Measurements from ENCODE around the gene ABLIM2.

Gene ABLIM2

DNA sequence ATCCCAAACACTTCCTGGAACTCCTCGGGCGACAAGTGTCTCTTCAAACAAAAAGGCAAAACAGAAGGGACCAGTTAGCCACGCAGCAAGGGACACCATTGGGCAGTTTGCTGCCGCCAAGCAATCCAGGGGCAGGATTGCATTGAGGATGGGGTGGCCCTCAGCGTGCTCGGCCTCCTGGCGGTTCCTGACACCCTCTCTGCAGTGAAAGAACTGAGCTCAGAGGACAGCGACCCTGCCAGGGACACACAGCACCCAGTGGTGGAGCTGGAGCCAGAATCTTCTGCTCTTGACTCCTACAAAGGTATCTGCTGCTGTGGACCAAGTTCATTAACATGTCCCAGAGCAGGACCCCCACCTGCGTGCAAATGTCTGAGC lies 191.6 kb downstream of the ABLIM2 start:
- no peak for DNase-seq (ENCODE audit: low read depth)
- TF ChIP-seq, protein P1, sequence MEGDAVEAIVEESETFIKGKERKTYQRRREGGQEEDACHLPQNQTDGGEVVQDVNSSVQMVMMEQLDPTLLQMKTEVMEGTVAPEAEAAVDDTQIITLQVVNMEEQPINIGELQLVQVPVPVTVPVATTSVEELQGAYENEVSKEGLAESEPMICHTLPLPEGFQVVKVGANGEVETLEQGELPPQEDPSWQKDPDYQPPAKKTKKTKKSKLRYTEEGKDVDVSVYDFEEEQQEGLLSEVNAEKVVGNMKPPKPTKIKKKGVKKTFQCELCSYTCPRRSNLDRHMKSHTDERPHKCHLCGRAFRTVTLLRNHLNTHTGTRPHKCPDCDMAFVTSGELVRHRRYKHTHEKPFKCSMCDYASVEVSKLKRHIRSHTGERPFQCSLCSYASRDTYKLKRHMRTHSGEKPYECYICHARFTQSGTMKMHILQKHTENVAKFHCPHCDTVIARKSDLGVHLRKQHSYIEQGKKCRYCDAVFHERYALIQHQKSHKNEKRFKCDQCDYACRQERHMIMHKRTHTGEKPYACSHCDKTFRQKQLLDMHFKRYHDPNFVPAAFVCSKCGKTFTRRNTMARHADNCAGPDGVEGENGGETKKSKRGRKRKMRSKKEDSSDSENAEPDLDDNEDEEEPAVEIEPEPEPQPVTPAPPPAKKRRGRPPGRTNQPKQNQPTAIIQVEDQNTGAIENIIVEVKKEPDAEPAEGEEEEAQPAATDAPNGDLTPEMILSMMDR (IDR thresholded peaks at IDR 0.05; ENCODE audit: control insufficient read depth, extremely low read depth, insufficient read depth): no peak
- H3K4me3 ChIP-seq (ENCODE audit: low read depth, low read length): no peak overlapping the region

DNA sequence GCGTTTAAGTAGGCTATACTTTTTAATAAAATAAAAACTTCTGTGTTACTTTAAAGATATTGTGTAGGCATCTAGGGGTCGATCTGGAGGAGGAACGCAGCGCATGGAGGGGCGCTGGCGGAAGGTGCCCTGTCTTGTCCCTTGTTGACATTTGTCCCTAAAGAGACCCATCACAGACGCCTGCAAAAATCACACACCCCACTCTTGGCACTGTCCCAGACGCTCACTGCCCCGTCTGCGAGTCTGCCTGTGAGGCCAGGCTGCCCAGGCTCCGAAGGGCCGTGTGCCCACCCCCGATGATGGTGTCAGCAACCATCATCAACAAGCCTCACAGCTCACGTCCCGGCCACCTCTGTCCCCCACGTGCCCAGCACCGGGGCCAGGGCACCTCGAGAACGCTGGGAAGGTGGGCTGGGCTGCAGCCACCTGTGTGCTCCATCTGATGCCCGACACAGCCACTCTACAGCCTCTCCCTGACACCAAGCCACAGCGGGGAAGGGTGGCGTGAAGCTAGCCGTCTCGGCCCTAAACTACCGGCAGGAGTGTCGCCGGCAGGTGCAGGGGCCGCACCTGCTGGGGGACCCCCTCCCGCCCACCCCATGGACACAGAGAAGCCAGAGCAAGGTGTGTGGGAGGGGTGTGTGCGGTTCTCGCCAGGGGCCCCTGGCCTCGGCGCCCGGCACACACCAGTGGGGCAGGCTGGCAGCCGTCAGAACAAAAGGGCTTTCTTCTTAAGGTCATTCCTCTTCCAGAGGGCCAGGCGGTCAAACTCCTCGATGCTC lies 192.1 kb downstream of the ABLIM2 start:
- DNase-seq (ENCODE audit: low read depth): no peak
- TF ChIP-seq, protein P1 (IDR thresholded peaks at IDR 0.05; ENCODE audit: control insufficient read depth, extremely low read depth, insufficient read depth): no peak
- no peak overlapping the region for H3K4me3 ChIP-seq (ENCODE audit: low read depth, low read length)

DNA sequence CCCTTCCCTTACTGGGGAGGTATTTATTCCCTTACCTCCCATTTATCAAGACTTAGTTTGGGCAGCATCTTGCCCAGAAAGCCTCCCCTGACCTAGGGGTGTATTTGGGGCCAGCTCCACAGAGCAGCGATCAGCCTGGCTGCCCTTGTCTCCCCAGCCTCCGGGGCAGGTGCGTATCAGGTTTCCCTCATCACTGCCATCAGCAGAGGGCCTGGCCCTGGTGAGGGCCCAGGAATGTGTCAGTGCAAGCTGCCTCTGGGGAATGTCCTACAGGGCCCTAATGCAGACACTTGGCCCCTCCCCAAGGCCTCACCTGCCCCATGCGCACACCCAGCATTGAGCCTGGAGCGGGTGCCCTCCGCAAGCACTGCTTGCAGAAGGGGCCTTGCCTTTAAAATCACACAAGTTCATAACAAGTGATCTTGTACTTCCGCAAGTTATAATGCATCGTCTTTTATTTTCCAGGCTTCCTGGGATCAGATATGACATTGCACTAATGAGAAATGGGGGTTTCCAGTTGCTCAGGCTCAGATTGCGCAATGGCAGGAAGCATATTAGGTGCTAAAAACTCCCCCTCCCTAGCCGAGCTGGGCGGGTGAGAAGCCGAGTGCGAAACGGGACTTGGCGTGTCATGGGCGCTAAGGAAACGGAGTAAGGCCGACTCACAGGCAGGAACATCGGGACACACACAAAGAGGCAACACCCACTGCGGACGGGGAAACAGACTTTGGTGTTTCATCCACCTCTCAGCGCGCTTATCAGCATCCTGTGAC lies 193.5 kb downstream of the ABLIM2 start:
- TF ChIP-seq, protein P1 (IDR thresholded peaks at IDR 0.05; ENCODE audit: control insufficient read depth, extremely low read depth, insufficient read depth): no peak
- no peak overlapping the region for H3K4me3 ChIP-seq (ENCODE audit: low read depth, low read length)
- no peak for DNase-seq (ENCODE audit: low read depth)

DNA sequence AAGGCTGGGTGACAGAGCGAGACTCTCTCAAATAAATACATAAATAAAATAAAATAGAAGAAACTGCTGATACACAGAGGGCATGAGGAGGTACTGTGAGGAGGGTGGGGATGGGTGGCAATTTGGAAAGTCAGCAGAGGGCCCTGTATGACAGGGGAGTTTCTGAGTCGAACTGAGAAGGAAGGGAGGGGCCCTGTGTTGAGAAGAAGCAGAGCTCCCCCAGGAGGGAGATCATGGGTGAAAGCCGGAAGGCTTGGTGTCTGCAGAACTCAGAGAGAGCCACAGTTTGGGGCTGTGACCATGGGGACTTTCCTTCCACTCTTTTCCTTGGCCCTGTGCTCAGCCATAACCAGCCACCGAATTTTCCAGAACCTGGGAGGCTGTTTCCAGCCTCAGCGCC lies 194.2 kb downstream of the ABLIM2 start:
- no peak overlapping the region for H3K4me3 ChIP-seq (ENCODE audit: low read depth, low read length)
- TF ChIP-seq, protein P1 (IDR thresholded peaks at IDR 0.05; ENCODE audit: control insufficient read depth, extremely low read depth, insufficient read depth): no peak
- no peak for DNase-seq (ENCODE audit: low read depth)

DNA sequence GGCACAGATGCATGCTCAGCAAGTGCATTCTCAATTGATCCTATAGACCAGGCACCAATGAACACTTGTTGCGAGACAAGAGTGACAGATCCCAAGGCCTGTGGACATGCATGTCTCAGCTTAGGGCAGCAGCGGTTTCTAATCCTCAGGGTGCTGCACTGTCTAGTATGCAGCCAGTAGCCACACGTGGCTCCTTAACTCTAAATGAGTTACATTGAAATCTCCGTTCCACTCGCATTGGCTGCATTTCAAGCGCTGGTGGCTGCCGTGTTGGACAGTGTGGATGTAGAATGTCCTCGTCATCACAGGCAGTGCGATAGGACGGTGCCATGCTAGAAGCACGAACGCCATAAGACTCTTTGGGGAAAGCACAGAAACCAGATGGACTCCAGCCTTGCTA lies 194.9 kb downstream of the ABLIM2 start:
- DNase-seq (ENCODE audit: low read depth): no peak
- H3K4me3 ChIP-seq (ENCODE audit: low read depth, low read length): no peak overlapping the region
- TF ChIP-seq, protein P1 (IDR thresholded peaks at IDR 0.05; ENCODE audit: control insufficient read depth, extremely low read depth, insufficient read depth): no peak

DNA sequence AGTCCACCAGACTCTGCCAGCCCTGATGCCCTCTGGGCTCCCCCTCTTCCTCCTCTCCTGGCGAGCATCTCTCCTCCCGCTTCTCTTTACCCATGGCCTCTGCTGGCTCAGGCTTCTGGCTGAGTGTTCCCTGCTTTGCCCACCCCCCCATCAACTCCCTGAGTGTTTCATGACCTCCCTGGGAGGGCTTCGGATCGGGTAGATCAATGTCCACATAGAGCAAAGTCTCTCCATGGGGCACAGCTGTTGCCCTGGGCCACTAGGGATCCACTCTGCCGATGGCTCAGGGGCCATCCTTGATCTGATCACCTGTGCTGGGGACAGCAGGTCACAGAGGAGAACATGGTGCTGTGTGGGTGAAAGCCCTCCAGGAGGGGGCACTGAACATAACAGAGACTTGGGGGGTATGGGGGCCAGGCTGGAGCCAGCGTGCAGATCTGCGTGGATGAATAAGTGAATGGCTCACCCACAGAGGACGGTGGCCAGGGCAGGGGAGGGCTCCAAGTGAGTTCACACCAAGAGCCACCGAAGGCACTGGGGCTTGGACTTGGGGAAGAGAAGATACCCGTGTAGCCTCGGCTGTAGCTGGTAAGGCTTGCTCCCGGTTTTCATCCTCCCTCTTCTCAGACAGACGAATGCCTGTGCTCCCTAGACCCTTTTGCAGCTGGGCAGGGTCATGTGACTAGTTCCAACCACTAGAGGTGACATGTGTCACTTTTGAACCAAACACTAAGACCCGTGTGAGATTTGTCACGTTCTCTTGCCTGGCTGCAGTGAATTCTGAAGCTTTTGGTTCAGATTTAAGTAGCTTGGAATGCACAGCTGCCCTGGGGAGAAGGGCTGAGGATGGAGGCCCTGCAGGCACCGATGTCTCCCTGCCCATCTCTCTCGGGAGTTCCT lies 195.8 kb downstream of the ABLIM2 start:
- DNase-seq (ENCODE audit: low read depth): no peak
- TF ChIP-seq, protein P1 (IDR thresholded peaks at IDR 0.05; ENCODE audit: control insufficient read depth, extremely low read depth, insufficient read depth): no peak
- H3K4me3 ChIP-seq (ENCODE audit: low read depth, low read length): no peak overlapping the region
